OCI-LY7 (cell line): Measurements from ENCODE around the gene KCTD10.

ENCODE experiments used
- EZH2phosphoT487 ChIP-seq: fragments of 200-600 bp; sonication (generic); IDR thresholded peaks from 2 replicates; pipeline ENCODE4 v1.6.1; 2018; ENCODE audit warnings: low read depth, borderline replicate concordance, mild to moderate bottlenecking, mixed run types, antibody characterized with exemption, low read length, moderate library complexity, mixed read lengths
- TF ChIP-seq, protein P1 (sequence below): fragments of 200-600 bp; sonication (generic); conservative IDR thresholded peaks from 2 replicates; pipeline ENCODE4 v1.5.1; 2014; ENCODE audit warnings: mild to moderate bottlenecking, antibody characterized with exemption, low read length, moderate library complexity, mixed read lengths

DNA sequence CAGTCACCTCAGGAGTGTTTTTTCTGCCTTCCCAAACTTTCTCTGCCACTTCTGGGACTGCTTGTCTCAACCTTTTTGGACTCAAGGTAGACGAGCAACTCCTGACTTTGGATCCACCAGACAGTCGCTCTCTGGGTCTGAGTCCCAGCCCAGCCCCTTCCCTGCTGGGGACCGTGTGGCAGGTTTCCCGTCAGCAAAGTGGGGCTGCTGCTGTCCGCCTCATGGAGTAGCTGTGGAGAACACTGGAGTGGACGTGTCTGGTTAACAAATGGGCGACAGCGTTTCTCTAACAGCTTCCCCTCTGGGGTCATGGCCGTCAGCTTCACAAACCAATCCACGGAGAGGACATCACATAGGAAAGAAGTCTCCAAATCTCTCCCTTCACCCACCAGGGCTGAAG, 54.8 kb downstream of the KCTD10 start:
- TF ChIP-seq, protein P1, sequence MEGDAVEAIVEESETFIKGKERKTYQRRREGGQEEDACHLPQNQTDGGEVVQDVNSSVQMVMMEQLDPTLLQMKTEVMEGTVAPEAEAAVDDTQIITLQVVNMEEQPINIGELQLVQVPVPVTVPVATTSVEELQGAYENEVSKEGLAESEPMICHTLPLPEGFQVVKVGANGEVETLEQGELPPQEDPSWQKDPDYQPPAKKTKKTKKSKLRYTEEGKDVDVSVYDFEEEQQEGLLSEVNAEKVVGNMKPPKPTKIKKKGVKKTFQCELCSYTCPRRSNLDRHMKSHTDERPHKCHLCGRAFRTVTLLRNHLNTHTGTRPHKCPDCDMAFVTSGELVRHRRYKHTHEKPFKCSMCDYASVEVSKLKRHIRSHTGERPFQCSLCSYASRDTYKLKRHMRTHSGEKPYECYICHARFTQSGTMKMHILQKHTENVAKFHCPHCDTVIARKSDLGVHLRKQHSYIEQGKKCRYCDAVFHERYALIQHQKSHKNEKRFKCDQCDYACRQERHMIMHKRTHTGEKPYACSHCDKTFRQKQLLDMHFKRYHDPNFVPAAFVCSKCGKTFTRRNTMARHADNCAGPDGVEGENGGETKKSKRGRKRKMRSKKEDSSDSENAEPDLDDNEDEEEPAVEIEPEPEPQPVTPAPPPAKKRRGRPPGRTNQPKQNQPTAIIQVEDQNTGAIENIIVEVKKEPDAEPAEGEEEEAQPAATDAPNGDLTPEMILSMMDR: no peak
- no peak for TF ChIP-seq EZH2phosphoT487
